GM18868 (cell line): ENCODE data around the gene GKAP1.
"Not testable (repeated sequence)": the region's sequence is repeated elsewhere in the genome, so short reads cannot be mapped to it uniquely, and the experiment has no call there.

Experiments used
- ATAC-seq: cut with Tn5 transposase; IDR thresholded peaks from one replicate; pipeline ENCODE4 v1.9.1; 2021; ENCODE audit warnings: mild to moderate bottlenecking, moderate library complexity; ENCODE audit not compliant: unreplicated experiment

The GKAP1 gene

DNA sequence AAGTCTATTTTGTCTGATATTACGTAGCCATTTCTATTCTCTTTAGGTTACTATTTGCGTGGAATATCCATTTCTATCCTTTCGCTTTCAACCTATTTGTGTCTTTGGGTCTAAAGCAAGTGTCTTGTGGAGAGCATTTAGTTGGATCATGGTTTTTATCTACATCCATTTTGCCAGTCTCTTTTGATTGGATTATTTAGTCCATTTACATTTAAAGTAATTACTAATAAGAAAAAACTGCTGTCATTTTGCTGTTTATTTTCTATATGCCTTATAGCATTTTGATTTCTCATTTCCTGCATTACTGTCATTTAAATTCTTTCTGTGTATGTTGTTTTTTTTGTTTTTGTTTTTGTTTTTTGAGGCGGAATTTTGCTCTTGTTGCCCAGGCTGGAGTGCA lies 83.8 kb downstream of the GKAP1 start:
- ATAC-seq = no peak

DNA sequence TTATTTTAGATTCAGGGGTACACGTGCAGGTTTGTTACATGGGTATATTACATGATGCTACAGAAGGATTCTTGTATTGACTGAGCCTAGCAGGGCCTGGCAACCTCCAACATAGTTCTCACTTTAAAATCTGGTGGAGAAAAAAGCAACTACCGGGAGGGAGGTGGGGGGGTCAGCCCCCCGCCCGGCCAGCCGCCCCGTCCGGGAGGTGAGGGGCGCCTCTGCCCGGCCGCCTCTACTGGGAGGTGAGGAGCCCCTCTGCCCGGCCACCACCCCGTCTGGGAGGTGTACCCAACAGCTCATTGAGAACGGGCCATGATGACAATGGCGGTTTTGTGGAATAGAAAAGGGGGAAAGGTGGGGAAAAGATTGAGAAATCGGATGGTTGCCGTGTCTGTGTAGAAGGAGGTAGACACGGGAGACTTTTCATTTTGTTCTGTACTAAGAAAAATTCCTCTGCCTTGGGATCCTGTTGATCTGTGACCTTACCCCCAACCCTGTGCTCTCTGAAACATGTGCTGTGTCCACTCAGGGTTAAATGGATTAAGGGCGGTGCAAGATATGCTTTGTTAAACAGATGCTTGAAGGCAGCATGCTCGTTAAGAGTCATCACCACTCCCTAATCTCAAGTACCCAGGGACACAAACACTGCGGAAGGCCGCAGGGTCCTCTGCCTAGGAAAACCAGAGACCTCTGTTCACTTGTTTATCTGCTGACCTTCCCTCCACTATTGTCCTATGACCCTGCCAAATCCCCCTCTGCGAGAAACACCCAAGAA lies 88.8 kb downstream of the GKAP1 start:
- ATAC-seq = not testable (repeated sequence)

DNA sequence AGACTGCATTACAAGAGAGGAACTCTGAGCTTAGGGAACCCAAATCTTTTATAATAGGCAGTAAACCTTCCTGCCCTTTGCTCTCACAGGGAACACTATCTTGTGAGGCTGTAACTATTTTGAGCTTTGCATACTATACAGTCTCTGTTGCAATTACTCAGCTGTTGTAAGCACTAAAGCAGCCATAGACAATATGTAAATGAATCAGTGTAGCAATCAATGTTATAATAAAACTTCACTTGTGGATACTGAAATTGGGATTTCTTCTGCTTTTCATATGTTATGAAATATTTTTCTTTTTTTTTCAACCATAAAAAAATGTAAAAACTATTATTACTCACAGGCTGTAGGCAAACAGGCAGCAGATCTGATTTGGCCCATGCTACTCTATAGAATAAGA lies 93.1 kb downstream of the GKAP1 start:
- no peak for ATAC-seq

DNA sequence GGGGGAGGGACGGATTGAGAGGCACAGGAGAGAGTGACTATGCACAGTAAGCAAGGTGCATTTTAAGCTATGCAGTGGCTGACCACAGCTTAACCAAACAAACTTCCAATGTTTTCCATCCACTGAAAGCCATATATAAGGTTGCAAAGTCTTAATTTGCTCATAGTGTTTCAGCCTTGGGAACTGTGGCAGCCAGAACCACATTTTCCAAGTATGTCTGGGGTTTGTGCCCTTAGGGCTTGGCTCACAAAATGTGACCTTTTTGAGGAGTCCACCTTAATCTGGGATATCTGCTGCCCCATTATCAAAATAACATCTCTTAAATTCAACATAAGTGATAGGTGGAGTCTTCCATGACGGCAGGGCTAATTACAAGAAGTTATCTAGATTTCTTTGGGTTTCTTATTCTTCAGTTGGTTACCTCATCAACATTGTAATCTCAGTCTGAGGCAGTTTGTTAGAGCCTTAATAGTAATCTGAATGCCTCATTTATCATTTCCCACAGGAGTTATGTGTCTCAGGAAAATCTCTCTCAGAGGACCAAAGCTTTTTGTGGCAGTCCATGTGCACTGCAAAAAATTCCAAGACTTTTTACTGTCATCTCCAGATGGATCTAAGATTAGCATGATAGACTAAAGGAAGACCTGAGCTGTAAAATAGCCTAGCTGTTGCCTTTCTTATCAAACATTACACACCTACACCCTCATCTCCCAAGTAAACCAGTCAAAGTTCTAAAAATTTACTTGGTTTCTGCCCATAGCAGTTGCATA lies 94.7 kb downstream of the GKAP1 start:
- ATAC-seq = no peak

DNA sequence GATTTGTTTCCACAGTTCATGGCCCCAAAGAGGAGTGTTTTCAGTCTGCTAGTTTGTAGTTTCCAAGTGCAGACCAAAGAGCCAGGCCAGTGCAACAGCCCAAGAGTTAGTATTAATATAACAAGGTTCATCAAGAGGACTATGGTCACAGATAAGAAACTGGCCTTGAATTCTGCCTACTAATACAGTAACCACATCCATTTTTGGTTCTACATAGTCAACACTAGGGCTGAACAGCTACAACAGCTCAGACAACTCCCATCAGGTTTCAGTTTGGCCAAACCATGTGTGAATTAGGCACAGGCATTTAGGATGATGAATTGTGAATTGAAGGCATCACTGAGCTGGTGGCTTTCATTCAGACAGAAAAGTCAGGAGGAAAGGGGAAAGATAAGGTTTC lies 96.1 kb downstream of the GKAP1 start:
- no peak for ATAC-seq

DNA sequence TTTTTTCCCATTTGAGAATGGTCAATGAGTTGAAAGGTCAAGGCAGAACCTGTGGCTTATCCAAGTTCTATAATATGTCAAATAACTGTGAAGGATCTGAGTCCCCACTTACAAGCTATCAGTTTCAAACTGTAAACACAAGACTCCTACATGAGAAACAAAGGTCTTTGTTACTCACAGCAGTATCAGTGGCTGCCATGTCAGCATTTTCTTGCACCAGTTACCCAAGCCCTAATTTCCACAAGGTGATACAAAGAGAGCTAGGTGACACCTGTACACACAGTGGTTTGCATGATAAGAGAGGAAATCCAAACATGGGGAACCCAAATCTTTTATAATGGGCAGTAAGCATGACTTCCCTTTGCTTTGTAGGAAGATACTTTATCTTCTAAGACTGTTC lies 101.8 kb downstream of the GKAP1 start:
- ATAC-seq = no peak

DNA sequence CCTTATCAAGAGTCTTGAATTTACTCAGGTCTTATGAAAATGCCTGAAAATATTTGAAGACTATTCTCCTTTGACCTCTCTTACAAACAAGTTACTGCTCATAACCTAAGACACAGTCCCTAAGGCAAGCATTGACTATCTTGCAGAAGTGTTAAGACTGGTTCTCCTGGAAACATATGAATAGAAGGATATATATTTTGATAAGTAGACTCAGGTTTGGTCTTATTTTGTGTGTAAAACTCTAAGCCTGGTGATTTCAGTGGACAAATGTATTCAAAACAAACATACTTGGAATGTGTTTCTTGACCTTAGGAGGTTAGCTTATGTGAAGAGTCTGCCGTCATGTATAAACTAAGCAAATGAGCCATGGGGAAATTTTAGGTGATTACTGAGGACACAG lies 102.3 kb downstream of the GKAP1 start:
- no peak for ATAC-seq

DNA sequence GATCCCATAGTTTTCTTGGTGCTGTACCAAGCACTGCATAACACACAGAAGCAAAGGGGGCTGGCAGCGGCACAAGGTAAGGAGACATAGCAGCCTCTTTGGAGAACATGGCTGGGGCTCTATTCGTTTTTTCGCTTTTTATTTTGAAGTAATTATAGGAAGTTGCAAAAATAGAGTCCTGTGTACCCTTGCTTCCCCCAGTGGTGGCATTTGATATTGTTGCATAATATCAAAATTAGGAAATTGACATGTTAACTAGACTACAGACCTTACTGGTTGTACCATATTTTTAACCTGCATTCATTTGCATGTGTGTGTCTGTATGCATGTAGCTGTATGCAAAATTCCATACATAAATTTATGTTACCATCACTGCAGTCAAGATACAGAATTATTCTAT lies 103.2 kb downstream of the GKAP1 start:
- peak; percentile 72 for ATAC-seq

DNA sequence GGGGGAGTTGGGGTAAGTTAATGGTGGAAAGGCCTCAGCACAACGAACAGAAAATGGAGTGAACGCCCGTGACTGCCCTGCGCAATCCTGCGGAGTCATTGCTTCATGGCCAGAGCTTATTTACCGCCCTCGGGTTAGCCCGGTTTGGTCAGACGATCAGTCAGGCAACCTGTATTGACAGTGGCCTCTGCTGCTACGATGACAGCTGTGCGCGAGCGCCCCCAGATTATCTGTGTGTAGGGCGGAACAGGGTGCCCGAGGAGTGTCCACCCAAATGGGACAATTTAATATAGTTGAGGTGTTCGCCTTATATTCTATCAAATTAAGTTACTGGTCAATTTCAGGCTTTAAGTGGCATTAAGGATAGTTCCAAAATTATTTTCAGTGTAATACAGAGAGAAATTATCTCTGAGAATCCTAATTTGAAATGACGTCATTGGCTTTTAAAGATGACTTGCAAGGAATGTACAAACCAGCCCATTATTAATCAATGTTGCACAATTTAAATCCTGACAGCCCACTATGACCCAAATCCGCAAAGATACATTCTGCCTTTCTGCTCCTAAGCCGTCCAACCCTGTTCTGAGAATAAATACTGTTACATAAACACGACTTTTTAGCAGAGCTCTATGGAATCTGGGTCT lies 108.9 kb downstream of the GKAP1 start:
- ATAC-seq = peak; percentile 60

DNA sequence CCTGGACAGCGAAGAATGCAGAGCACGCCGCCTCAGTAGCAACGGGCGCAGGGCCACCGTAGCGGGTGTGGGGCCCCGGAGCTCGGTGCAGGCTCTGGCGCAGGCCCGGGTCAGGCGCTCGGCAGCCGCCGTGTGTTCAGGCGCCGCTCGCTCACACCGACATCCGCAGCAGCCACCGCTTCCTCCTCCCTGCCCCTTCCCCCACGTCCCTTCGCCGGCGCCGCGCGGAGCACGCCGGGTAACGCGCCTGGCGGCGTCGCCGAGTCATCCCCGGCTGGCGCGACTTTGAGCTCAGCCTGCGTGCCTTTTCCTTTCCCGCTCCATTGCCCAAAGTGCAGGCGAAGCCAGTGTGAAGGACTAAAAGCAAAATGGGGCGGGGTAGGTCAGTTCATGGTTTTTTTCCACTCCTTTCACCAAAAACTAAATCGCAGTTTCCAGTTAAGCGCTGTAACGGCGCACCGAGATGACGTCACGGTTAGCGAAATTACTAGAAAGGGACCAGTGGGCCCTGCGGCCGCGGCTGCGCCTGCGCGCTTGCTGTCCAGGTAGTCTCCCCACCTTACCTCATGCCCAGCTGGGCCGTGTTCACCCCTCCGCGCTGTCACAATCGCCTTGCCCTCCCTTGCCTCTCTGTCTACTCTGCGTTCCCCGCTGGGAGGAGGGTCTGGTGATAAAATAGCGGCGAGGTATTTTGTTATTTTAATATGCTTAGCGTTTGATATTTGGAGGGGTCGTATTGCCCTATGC lies 109.6 kb downstream of the GKAP1 start, which contains the start of gene UBQLN1:
Gene UBQLN1 (minus strand): TSS at position 191 of the 747 bp plus-strand sequence. CDS start 279 bp downstream, outside the sequence.
- peak; percentile 73 for ATAC-seq

DNA sequence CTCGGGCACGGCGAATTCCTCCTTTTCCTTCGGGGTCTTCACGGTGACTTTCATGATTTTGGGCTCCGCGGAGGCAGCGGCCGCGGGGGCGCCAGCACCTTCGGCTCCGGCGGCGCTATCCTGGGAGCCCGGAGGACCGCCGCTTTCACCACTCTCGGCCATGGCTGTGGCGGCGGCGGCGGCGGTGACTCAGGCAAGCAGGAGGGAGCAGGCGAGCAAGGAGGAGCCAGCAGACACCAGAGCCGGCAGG lies 110.1 kb downstream of the GKAP1 start:
- peak; percentile 49 for ATAC-seq

DNA sequence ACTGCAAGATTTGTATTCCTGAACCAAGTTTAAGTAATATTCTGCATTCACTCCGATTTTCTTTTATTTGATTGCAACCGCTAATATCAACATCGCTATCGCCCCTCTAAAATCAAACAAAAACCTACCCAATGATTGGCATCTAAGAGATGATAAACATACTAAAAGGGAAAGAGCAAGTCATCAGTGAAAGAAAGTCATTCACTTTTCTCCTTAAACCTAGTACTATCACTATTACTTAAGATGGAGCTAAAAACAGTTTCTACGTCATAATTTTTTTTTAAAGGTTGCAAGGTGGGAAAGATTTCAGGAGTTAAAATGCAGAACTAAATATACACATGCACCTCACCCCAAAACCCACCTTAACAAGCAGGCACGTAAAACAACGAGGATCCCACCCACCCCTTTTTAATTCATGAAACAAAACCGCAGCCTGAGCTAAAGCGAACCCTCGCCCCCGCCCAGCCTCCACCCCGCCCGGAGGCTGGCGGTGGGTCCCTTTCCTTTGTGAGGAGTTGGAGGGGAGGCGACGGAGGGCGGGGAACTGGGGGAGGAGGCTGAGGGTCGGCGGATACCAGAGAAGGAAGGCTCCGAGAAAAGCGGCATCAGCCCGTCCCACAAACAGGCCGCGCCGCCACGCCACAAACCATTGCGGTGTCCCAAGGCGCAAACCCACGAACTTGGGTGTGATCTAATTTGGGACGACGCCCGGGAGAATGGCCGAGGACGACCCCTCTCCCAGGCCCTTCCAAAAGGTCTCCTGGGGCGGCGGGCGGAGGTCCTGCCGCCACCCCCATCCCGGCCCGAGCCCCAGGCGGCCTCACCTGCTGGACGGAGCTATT lies 110.7 kb downstream of the GKAP1 start:
- ATAC-seq = peak; percentile 13

DNA sequence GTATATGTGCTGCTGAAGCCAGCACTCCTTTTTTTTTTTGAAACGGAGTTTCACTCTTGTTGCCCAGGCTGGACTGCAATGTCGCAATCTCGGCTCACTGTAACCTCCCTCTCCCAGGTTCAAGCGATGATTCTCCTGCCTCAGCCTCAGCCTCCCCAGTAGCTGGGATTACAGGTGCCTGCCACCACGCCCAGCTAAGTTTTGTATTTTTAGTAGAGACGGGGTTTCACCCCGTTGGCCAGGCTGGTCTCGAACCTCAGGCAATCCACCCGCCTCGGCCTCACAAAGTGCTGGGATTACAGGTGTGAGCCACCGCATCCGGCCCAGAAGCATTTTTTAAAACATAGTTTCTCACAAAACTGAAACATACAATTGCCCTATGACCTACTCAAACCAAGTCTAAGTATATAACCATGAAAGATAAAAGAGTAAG lies 112.3 kb downstream of the GKAP1 start:
- not testable (repeated sequence) for ATAC-seq

DNA sequence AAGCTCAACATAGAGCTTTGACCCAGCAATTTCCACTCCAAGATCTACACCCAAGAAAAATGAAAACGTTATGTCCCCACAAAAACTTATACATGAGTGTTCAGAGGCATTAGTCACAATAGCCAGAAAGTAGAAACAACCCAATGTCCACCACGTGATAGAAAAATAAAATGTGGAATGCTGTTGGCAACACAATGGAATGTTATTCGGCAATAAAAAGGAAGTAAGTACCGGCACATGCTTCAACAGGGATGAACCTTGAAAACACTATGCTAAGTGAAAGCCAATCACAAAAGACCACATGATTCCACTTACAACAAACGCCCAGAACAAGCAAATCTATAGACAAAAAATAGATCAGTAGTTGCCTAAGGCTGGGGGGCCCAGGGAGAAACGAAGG lies 115.8 kb downstream of the GKAP1 start:
- no peak for ATAC-seq

DNA sequence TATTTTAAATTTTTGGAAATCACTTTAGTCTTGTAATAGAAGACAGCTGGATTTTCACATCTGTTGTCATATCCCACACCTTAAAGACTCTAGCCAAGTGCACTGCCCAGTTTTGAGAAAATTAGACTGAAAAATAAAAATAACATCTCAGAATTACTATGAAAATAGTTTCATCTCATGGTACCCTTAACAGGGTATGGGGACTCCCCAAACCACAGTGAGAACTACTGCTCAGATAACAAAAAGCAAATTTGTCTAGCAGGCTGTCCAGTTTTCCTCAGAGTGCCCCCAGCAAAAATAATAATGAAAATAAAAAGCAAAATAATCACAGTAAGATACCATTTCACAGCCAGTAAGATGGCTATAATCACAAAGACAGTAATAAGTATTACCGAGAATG lies 116.3 kb downstream of the GKAP1 start:
- ATAC-seq = peak; percentile 52

DNA sequence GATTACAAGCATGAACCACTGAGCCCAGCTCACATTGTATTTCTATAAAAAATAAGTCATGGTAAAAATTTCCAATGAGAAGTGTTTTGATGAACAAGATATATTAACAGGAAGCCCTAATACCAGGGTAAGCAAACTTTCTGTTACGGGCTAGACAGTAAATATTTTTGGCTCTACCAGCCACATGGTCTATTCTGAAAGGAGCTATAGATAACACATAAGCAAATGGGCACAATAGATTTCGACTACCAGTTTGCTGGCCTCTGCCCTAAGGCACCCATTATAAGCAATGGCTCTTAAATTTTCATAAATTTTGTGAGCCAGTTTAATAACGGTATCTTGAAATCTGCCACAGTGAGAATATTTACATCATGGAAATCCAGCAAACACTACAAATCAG lies 118.0 kb downstream of the GKAP1 start:
- no peak for ATAC-seq

DNA sequence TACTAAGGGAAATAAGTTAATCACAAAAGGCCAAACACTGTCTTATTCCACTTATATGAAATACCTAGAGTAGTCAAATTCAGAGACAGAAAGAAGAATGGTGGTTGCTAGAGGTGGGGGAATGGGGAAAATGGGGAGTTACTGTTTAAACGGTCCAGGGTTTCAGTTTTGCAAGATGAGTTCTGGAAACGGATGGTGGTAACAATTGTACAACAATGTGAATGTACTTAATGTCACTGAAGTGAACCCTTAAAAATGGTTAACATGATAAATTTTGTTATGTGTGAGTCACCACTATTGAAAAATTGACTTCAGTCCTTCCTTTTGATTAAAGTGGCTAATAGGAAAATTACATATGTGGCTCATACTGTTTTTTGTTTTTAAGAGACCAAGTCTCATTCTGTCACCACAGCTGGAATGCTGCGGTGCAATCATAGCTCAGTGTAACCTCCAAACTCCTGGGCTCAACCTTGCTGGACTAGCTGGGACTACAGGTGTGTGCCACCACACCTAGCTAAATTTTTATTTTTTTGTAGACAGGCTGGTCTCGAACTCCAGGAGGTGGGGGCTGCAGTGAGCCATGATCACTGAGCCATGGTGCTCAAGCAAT lies 118.5 kb downstream of the GKAP1 start:
- no peak for ATAC-seq

DNA sequence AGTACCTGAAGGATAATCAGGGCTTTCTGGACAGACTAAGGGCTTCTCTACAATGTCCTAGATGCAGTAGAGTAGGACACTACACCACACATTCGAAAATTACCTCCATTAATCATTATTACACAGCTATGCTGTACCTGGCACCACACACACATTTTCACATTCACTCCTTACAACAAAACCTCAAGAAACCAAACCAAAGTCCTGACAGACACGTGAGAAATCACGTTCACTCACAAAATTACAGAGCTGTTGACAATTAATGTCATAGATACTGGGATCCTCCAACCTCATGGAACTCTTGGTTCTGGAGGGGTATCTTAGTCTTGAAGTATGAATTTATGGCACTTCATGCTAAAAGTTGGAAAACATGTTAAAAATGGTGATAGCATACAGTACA lies 126.1 kb downstream of the GKAP1 start:
- no peak for ATAC-seq
